IMR-90 (cell line): ENCODE data around the gene COX19. TPM values are rescaled to one million over a fixed set of nuclear protein-coding genes. Genes with fewer than 3 reads are reported as not detected.

Source experiments
- BHLHE40 ChIP-seq: fragments of 150-350 bp; IDR thresholded peaks from 2 replicates; pipeline ENCODE4 v1.6.1; 2016; ENCODE audit warnings: mild to moderate bottlenecking, low read depth, low read length
- MAZ ChIP-seq: IDR thresholded peaks from 2 replicates; pipeline ENCODE4 v1.6.1; 2012; ENCODE audit warnings: low read depth, mild to moderate bottlenecking, low read length, improper control_type of control experiment, moderate library complexity, borderline replicate concordance
- MXI1 ChIP-seq: IDR thresholded peaks from 2 replicates; pipeline ENCODE4 v1.6.1; 2012; ENCODE audit warnings: low read depth, mild to moderate bottlenecking, low read length, moderate library complexity, borderline replicate concordance
- NFE2L2 ChIP-seq: fragments of 150-350 bp; IDR thresholded peaks from 2 replicates; pipeline ENCODE4 v1.6.1; 2016; ENCODE audit warnings: low read depth, mild to moderate bottlenecking, low read length
- RCOR1 ChIP-seq: IDR thresholded peaks from 2 replicates; pipeline ENCODE4 v1.6.1; 2012; ENCODE audit warnings: mild to moderate bottlenecking, low read length, improper control_type of control experiment; ENCODE audit not compliant: insufficient replicate concordance
- RFX5 ChIP-seq: IDR thresholded peaks from 2 replicates; pipeline ENCODE4 v1.8.0; 2012; ENCODE audit warnings: low read depth, mild to moderate bottlenecking, low read length, moderate library complexity
- USF2 ChIP-seq: fragments of 150-350 bp; IDR thresholded peaks from 2 replicates; pipeline ENCODE4 v1.6.1; 2017; ENCODE audit warnings: mild to moderate bottlenecking, antibody characterized with exemption, low read length, low read depth
- polyA plus RNA-seq, 3 experiments: library from polyadenylated mRNA; depleted of rRNA; stranded (reverse); fragments of >200 nt; gene quantifications; 2 replicates each; pipeline ENCODE4 v1.2.3, GENCODE V29; 2012; ENCODE audit warnings: low replicate concordance in 1 of 3
- total RNA-seq: library from RNA; depleted of rRNA; stranded (reverse); fragments of >200 nt; gene quantifications from 2 replicates; pipeline ENCODE4 v1.2.3, GENCODE V29; 2012

COX19 gene
- total and polyA plus RNA-seq, 2 of the 4 experiments (the other 2 are of a cell fraction), result 3.9 to 7.3 TPM

GRCh38 chr7:985915-986741, 10.8 kb upstream of the COX19 start (continued):
- no peak for TF ChIP-seq MXI1
- no peak for TF ChIP-seq MAZ
- TF ChIP-seq BHLHE40, result no peak
- no peak for TF ChIP-seq RCOR1
- TF ChIP-seq RFX5, result no peak
- TF ChIP-seq USF2, result no peak
- no peak for TF ChIP-seq NFE2L2
